PFSK-1 (cell line): Measurements from ENCODE around the gene SPATS2L.

ENCODE experiments used
- FOXP2 ChIP-seq: optimal IDR thresholded peaks from 2 replicates; pipeline ENCODE3; 2011; ENCODE audit warnings: borderline replicate concordance, control low read depth, inconsistent platforms; ENCODE audit not compliant: insufficient read depth; ENCODE audit errors: extremely low read length, extremely low read depth
- POLR2AphosphoS5 ChIP-seq: IDR thresholded peaks from 2 replicates; pipeline ENCODE4 v1.6.1; 2012; ENCODE audit warnings: low read depth, mild to moderate bottlenecking, control low read depth, low read length, moderate library complexity
- SIN3A ChIP-seq: IDR thresholded peaks from 2 replicates; pipeline ENCODE4 v1.6.1; 2012; ENCODE audit warnings: mild to moderate bottlenecking, low read length, moderate library complexity, borderline replicate concordance; ENCODE audit not compliant: insufficient read depth
- TAF1 ChIP-seq: IDR thresholded peaks from 2 replicates; pipeline ENCODE4 v1.6.1; 2012; ENCODE audit warnings: low read length, control low read depth, borderline replicate concordance; ENCODE audit not compliant: insufficient read depth
- TF ChIP-seq, protein P1 (sequence below), 2 experiments: IDR thresholded peaks; 2 replicates each; pipeline versions ENCODE4 v1.6.1 to v1.8.0; 2011 to 2012; ENCODE audit warnings: low read depth in 2 of 2, low read length in 2 of 2, control low read depth in 1 of 2, inconsistent platforms in 1 of 2, mild to moderate bottlenecking in 1 of 2, moderate library complexity in 1 of 2; ENCODE audit not compliant: insufficient read depth in 1 of 2

SPATS2L gene

DNA sequence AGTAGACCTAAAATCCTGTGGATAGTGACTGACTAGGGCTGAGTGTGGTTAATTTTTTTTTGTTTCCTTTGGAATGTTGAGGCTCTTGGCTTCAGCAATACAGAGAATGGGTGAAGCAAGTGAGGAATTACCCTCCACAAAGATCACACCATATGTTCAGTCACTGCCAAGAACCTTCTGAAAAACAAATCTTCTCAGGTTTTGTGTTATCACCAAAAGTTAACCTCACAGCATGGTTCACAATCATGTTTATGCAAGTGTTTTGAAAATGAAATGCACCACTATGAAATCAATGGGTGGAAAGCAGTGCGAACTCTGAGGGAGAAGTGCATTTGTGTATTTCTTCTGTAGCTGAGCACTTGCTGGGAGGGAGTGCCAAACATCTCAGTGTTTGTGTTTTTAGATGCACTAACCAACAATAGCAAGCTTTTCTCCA, 44.4 kb downstream of the SPATS2L start:
- no peak for TF ChIP-seq SIN3A
- no peak for TF ChIP-seq POLR2AphosphoS5
- TF ChIP-seq, protein P1, sequence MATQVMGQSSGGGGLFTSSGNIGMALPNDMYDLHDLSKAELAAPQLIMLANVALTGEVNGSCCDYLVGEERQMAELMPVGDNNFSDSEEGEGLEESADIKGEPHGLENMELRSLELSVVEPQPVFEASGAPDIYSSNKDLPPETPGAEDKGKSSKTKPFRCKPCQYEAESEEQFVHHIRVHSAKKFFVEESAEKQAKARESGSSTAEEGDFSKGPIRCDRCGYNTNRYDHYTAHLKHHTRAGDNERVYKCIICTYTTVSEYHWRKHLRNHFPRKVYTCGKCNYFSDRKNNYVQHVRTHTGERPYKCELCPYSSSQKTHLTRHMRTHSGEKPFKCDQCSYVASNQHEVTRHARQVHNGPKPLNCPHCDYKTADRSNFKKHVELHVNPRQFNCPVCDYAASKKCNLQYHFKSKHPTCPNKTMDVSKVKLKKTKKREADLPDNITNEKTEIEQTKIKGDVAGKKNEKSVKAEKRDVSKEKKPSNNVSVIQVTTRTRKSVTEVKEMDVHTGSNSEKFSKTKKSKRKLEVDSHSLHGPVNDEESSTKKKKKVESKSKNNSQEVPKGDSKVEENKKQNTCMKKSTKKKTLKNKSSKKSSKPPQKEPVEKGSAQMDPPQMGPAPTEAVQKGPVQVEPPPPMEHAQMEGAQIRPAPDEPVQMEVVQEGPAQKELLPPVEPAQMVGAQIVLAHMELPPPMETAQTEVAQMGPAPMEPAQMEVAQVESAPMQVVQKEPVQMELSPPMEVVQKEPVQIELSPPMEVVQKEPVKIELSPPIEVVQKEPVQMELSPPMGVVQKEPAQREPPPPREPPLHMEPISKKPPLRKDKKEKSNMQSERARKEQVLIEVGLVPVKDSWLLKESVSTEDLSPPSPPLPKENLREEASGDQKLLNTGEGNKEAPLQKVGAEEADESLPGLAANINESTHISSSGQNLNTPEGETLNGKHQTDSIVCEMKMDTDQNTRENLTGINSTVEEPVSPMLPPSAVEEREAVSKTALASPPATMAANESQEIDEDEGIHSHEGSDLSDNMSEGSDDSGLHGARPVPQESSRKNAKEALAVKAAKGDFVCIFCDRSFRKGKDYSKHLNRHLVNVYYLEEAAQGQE (IDR thresholded peaks at IDR 0.05; ENCODE audit: insufficient read depth in 1 of 2, low read depth in 2 of 2, low read length in 2 of 2) = no peak
- TF ChIP-seq FOXP2 = no peak
- TF ChIP-seq TAF1 = no peak

DNA sequence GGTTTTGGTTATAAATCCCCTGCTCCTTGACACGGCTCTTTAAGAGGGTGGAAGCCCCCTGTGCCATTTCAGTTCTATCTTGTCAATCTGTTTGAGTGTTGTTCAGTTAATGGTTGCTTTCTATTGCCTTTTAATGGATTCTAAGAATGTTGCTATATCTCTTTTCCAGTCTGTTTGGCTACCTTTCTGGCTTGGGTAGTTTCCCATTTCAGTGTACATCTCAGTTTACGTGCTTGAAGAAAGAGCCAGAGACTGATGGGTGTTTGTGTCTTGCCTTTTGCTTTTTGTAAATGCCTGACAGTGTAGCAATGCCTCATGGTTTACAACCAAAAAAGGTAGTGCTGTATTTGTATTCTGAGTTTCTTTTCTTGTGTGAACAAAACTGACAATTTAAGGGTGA, 45.3 kb downstream of the SPATS2L start:
- no peak for TF ChIP-seq FOXP2
- TF ChIP-seq, protein P1 (IDR thresholded peaks at IDR 0.05; ENCODE audit: insufficient read depth in 1 of 2, low read depth in 2 of 2, low read length in 2 of 2) = no peak
- TF ChIP-seq SIN3A = no peak
- TF ChIP-seq TAF1 = no peak

DNA sequence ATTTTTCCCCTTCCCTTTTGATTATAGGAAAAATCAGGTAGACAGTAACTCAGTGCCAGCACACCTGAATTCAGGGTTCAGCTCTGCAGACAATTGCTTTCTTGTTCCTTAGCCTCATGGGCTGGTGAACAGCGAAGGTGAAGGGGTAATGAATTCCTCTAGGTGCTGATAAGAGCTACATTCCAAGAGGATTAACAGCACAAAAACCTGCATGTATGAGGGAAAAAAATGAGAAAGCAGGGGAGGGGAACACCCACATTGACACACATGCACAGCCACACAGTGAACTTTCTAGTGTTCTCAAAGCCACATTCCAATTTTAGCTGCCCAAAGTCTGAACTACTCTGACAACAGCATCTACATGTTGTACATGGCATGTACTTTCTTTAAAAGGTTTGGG, 46.1 kb downstream of the SPATS2L start:
- TF ChIP-seq FOXP2 (no peak), TAF1 (no peak)
- TF ChIP-seq, protein P1 (IDR thresholded peaks at IDR 0.05; ENCODE audit: insufficient read depth in 1 of 2, low read depth in 2 of 2, low read length in 2 of 2) = no peak

DNA sequence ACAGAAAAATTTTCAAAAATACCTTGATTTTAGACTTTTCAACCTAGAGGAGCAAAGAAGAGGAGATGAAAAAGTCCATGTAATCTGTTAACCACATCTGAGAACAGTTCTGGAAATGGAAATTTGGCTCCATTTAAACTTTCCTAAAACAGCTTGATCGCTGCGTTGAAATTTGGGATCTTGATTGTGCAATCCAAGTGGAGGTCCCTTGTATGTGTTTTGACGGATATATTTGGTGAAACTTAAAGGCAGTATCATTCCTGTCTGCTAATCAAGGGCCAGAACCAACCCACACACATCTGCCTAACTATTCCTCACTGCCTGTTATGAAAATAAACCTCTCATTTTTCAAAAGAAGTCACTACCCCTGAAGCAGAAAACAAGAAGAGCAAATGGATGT, 46.6 kb downstream of the SPATS2L start:
- no peak for TF ChIP-seq TAF1
- TF ChIP-seq FOXP2 = no peak
- no peak for TF ChIP-seq POLR2AphosphoS5
- TF ChIP-seq, protein P1 (IDR thresholded peaks at IDR 0.05; ENCODE audit: insufficient read depth in 1 of 2, low read depth in 2 of 2, low read length in 2 of 2) = no peak

DNA sequence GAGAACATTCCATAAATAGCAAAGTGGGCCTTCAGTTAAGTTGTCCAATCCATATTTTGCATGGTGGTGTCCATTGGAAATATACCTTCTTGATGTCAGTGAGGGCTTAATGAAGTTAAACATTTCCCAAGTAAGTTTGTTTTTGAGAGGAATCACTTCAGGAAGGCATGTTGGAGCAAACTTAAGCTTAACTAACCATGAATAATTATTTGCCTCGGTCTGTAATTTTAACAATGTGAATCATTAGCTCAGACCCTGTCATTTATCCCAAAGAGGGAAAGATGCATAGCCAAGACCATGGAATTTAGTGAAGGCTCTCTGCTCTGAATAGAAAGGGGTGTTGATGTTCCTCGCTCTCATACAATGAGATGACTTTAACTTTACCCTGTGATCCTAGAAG, 47.4 kb downstream of the SPATS2L start:
- no peak for TF ChIP-seq SIN3A
- no peak for TF ChIP-seq POLR2AphosphoS5
- no peak for TF ChIP-seq FOXP2
- TF ChIP-seq TAF1 = no peak
- TF ChIP-seq, protein P1 (IDR thresholded peaks at IDR 0.05; ENCODE audit: insufficient read depth in 1 of 2, low read depth in 2 of 2, low read length in 2 of 2) = no peak
